Liver (tissue), 9 donors: ENCODE results near the gene DNAH17. TPM values are rescaled to one million over a fixed set of nuclear protein-coding genes. Genes with fewer than 3 reads are reported as not detected.

ENCODE experiments used
- DNase-seq: peaks from one replicate; pipeline ENCODE4 v3.0.0-alpha.2; 2017; ENCODE audit warnings: low spot score
- H3K27ac ChIP-seq, 2 donors: one replicate each; pipeline ENCODE4 v1.7.0; 2013; ENCODE audit warnings: inconsistent platforms in 2 of 2, low read length in 2 of 2, control low read depth in 1 of 2, low read depth in 1 of 2, mild to moderate bottlenecking in 1 of 2
- H3K27me3 ChIP-seq, 4 donors: one replicate each; pipeline versions ENCODE4 v1.6.1 to v1.7.0; 2013; ENCODE audit warnings: low read length in 3 of 4, inconsistent platforms in 1 of 4, mild to moderate bottlenecking in 1 of 4, moderate library complexity in 1 of 4; ENCODE audit not compliant: control insufficient read depth in 4 of 4, insufficient read depth in 4 of 4
- H3K36me3 ChIP-seq, 4 donors: one replicate each; pipeline versions ENCODE4 v1.6.1 to v1.7.0; 2013; ENCODE audit warnings: low read length in 3 of 4, mild to moderate bottlenecking in 3 of 4, low read depth in 1 of 4, moderate library complexity in 1 of 4; ENCODE audit not compliant: control insufficient read depth in 4 of 4, insufficient read depth in 3 of 4
- H3K4me1 ChIP-seq, 4 donors: one replicate each; pipeline versions ENCODE4 v1.6.1 to v1.7.0; 2013; ENCODE audit warnings: low read length in 3 of 4, mild to moderate bottlenecking in 3 of 4, moderate library complexity in 1 of 4; ENCODE audit not compliant: control insufficient read depth in 4 of 4, insufficient read depth in 4 of 4
- H3K4me3 ChIP-seq, 3 donors: one replicate each; pipeline versions ENCODE4 v1.6.1 to v1.7.0; 2013; ENCODE audit warnings: low read length in 3 of 3, control low read depth in 1 of 3, low read depth in 1 of 3, mild to moderate bottlenecking in 1 of 3
- H3K9ac ChIP-seq, 2 donors: one replicate each; pipeline ENCODE4 v1.7.0; 2013; ENCODE audit warnings: low read length in 2 of 2, mild to moderate bottlenecking in 2 of 2, moderate library complexity in 2 of 2, control low read depth in 1 of 2, low read depth in 1 of 2
- H3K9me3 ChIP-seq, 4 donors: one replicate each; pipeline versions ENCODE4 v1.6.1 to v1.7.0; 2013; ENCODE audit warnings: low read length in 3 of 4; ENCODE audit not compliant: control insufficient read depth in 4 of 4
- CTCF ChIP-seq: fragments of 150-350 bp; IDR thresholded peaks from 2 replicates; pipeline ENCODE4 v1.5.1; 2017; ENCODE audit warnings: improper control_type of control experiment, low read depth, low read length; ENCODE audit not compliant: missing input control
- FOXA1 ChIP-seq: IDR thresholded peaks from 2 replicates; pipeline ENCODE4 v1.6.1; 2016; ENCODE audit warnings: antibody characterized with exemption
- FOXA2 ChIP-seq: IDR thresholded peaks from 2 replicates; pipeline ENCODE4 v1.6.1; 2016; ENCODE audit warnings: antibody characterized with exemption
- GABPA ChIP-seq, 2 donors: IDR thresholded peaks in 1 of 2; conservative IDR thresholded peaks in 1 of 2; 2 replicates each; pipeline ENCODE4 v1.6.1; 2016; ENCODE audit warnings: antibody characterized with exemption in 2 of 2, mild to moderate bottlenecking in 1 of 2, moderate library complexity in 1 of 2
- HNF4A ChIP-seq, 2 donors: conservative IDR thresholded peaks; 2 replicates each; pipeline ENCODE4 v1.6.1; 2016; ENCODE audit warnings: antibody characterized with exemption in 2 of 2, mild to moderate bottlenecking in 2 of 2
- HNF4G ChIP-seq: IDR thresholded peaks from 2 replicates; pipeline ENCODE4 v1.6.1; 2016; ENCODE audit warnings: antibody characterized with exemption
- JUND ChIP-seq, 2 donors: IDR thresholded peaks; 2 replicates each; pipeline ENCODE4 v1.6.1; 2016; ENCODE audit warnings: antibody characterized with exemption in 2 of 2
- NR2F2 ChIP-seq: IDR thresholded peaks from 2 replicates; pipeline ENCODE4 v1.6.1; 2016; ENCODE audit warnings: antibody characterized with exemption
- RAD21 ChIP-seq, 2 donors: IDR thresholded peaks; 2 replicates each; pipeline ENCODE4 v1.6.1; 2016; ENCODE audit warnings: antibody characterized with exemption in 2 of 2, mild to moderate bottlenecking in 2 of 2
- REST ChIP-seq: IDR thresholded peaks from 2 replicates; pipeline ENCODE4 v1.6.1; 2016; ENCODE audit warnings: antibody characterized with exemption, mild to moderate bottlenecking
- RXRA ChIP-seq, 2 donors: IDR thresholded peaks; 2 replicates each; pipeline ENCODE4 v1.6.1; 2017 to 2018; ENCODE audit warnings: antibody characterized with exemption in 2 of 2, mild to moderate bottlenecking in 1 of 2
- SP1 ChIP-seq: IDR thresholded peaks from 2 replicates; pipeline ENCODE4 v1.6.1; 2018; ENCODE audit warnings: antibody characterized with exemption, mild to moderate bottlenecking
- TAF1 ChIP-seq: conservative IDR thresholded peaks from 2 replicates; pipeline ENCODE4 v1.6.1; 2016; ENCODE audit warnings: antibody characterized with exemption, mild to moderate bottlenecking
- YY1 ChIP-seq: IDR thresholded peaks from 2 replicates; pipeline ENCODE4 v1.6.1; 2016; ENCODE audit warnings: antibody characterized with exemption, mild to moderate bottlenecking
- WGBS: extraction: QIAGEN DNeasy Blood & Tissue Kit; methylation state at CpG from one replicate; pipeline ENCODE4 v1.1.7; 2013; 5-methylcytosine and 5-hydroxymethylcytosine counted together
- polyA plus RNA-seq, 2 donors: library from polyadenylated mRNA; stranded (reverse) in 1 of 2; unstranded in 1 of 2; fragments of 200-250 nt in 1 of 2; fragments of >200 nt in 1 of 2; fragmentation: Nextera tagmentation in 1 of 2; extraction: Ambion mirVana in 1 of 2; gene quantifications; one replicate each; pipeline versions ENCODE4 v1.2.1 to v1.2.3, GENCODE V29; 2013 to 2015
- total RNA-seq, 2 donors: library from RNA; depleted of rRNA; stranded (reverse); fragments of >200 nt; gene quantifications; one replicate each; pipeline ENCODE4 v1.2.3, GENCODE V29; 2014
- TF ChIP-seq, protein P1 (sequence below): IDR thresholded peaks from 2 replicates; pipeline ENCODE4 v1.6.1; 2016; ENCODE audit warnings: antibody characterized with exemption
- donor health status: healthy.
- donor health status: healthy.
- donor health status: healthy.
- donor health status: healthy.
- donor health status: healthy.

Gene DNAH17
- total and polyA plus RNA-seq, 4 donors, result 0.09 to 0.79 TPM; not detected in 2

DNA sequence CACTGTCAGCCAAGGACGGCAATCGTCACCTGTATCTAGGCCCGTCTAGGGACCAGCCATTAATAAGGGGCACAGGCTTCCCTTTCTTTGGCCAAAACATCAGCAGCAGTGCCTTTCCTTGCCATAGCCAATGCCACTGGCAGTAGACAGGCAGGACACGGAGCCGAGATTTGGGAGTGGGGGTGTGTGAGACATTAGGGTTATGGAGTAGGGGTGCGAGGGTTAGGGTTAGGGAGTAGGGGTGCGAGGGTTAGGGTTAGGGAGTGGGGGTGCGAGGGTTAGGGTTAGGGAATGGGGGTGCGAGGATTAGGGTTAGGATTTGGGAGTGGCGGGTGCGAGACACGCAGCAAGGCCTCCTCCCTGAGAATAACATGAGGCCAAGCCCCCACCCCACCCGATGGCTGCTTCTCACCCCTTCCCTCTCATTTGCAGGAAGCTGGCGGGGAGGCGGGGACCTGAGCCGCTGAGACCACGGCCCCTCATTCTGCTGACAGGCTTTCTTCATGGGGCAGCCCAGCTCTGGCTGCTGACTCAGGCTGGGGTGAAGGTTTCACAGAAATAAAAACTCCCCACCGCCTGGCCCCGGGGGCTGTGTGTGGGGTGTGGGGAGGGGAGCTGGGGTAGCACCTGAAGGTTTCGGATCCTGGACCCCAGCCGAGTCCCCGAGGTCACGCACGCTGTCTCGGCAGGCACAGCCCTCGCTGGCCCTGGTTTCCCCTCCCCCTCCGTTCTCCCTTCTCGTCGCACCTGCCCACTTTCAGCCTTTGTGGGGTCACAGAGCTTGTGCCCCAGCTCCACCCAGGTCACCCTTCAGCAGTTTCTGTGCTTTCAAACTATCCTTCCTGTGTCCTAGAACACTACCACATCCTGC lies 104.9 kb downstream of the DNAH17 start:
- TF ChIP-seq JUND (IDR thresholded peaks at IDR 0.05), result no peak
- Histone ChIP-seq H3K27me3 (peaks cover 0 to 2% (median 0%) of the 10 kb centered on the region in 4 donors), H3K4me1 (no peaks in the 10 kb centered on the region), H3K9ac (no peak overlapping the region), H3K9me3 (peaks cover 0 to 2% (median 0%) of the 10 kb centered on the region in 4 donors), H3K27ac (no peak overlapping the region), H3K36me3 (no peaks in the 10 kb centered on the region), H3K4me3 (no peak overlapping the region)
- 78% methylated on average over 29 of the region's 29 CpGs for WGBS
- no peak for DNase-seq

DNA sequence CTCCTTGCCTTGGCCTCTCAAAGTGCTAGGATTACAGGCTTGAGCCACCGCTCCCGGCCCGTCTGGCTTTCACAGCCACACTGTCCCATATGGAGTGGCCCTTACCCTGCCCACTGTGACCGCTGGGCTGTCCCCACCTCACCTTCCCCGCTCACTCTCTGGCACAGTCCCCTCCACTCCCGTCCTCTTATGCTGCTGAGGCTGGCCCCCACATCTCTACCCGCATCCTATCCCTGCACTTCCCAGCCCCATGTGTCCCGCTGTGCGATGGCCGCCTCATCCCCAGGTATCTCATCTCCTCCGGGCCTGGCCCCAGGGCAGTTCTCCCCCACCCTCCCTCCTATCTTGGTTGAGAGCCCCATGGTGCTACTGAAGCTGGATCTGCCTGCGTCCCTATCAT lies 105.6 kb downstream of the DNAH17 start:
- no peak for TF ChIP-seq TAF1
- no peak for TF ChIP-seq YY1
- no peak for TF ChIP-seq FOXA1
- no peak for TF ChIP-seq RXRA (IDR thresholded peaks at IDR 0.05)
- no peak for TF ChIP-seq SP1
- TF ChIP-seq HNF4G, result no peak
- no peak for TF ChIP-seq RAD21 (IDR thresholded peaks at IDR 0.05)
- TF ChIP-seq FOXA2, result no peak
- no peak for TF ChIP-seq GABPA (IDR thresholded peaks at IDR 0.05 in 1 of 2, conservative IDR thresholded peaks at IDR 0.05 in 1 of 2)
- TF ChIP-seq CTCF, result no peak
- Histone ChIP-seq H3K9me3 (peaks cover 0 to 2% (median 0%) of the 10 kb centered on the region in 4 donors), H3K4me1 (no peaks in the 10 kb centered on the region), H3K4me3 (no peak overlapping the region), H3K27ac (no peak overlapping the region), H3K9ac (no peak overlapping the region), H3K36me3 (no peaks in the 10 kb centered on the region), H3K27me3 (peaks cover 0 to 2% (median 0%) of the 10 kb centered on the region in 4 donors)
- DNase-seq, result no peak
- WGBS, result 88% methylated on average over 12 of the region's 12 CpGs

GRCh38 chr17:78469443-78469842 lies 107.8 kb downstream of the DNAH17 start:
- no peaks in the 10 kb centered on the region for H3K36me3 ChIP-seq
- peaks cover 0 to 2% (median 0%) of the 10 kb centered on the region in 4 donors for H3K9me3 ChIP-seq
- WGBS, result 94% methylated on average over 7 of the region's 7 CpGs
- H3K4me1 ChIP-seq, result no peaks in the 10 kb centered on the region
- peaks cover 0 to 2% (median 0%) of the 10 kb centered on the region in 4 donors for H3K27me3 ChIP-seq
- H3K27ac ChIP-seq, result no peak overlapping the region
- TF ChIP-seq, protein P1, sequence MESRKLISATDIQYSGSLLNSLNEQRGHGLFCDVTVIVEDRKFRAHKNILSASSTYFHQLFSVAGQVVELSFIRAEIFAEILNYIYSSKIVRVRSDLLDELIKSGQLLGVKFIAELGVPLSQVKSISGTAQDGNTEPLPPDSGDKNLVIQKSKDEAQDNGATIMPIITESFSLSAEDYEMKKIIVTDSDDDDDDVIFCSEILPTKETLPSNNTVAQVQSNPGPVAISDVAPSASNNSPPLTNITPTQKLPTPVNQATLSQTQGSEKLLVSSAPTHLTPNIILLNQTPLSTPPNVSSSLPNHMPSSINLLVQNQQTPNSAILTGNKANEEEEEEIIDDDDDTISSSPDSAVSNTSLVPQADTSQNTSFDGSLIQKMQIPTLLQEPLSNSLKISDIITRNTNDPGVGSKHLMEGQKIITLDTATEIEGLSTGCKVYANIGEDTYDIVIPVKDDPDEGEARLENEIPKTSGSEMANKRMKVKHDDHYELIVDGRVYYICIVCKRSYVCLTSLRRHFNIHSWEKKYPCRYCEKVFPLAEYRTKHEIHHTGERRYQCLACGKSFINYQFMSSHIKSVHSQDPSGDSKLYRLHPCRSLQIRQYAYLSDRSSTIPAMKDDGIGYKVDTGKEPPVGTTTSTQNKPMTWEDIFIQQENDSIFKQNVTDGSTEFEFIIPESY, result no peak
- TF ChIP-seq TAF1 (no peak), REST (no peak), HNF4A (conservative IDR thresholded peaks at IDR 0.05) (no peak), YY1 (no peak), RXRA (IDR thresholded peaks at IDR 0.05) (no peak), FOXA2 (no peak), JUND (IDR thresholded peaks at IDR 0.05) (no peak), HNF4G (no peak), NR2F2 (no peak)
- H3K9ac ChIP-seq, result no peak overlapping the region
- DNase-seq, result no peak
- no peak overlapping the region for H3K4me3 ChIP-seq
